IgD-negative memory B cell (primary cell): ENCODE measurements around the gene ATP2B2. TPM values are rescaled to one million over a fixed set of nuclear protein-coding genes. Genes with fewer than 3 reads are reported as not detected.

ENCODE experiments used
- H3K27ac Mint-ChIP-seq, 3 donors: one replicate each; pipeline ENCODE4 v1.8.0; 2020 to 2022; ENCODE audit warnings: mild to moderate bottlenecking in 3 of 3, mixed read lengths in 3 of 3, moderate library complexity in 1 of 3
- H3K27me3 Mint-ChIP-seq: one replicate; pipeline ENCODE4 v1.8.0; 2021; ENCODE audit warnings: mixed read lengths
- H3K36me3 Mint-ChIP-seq: one replicate; pipeline ENCODE4 v1.8.0; 2020; ENCODE audit warnings: mild to moderate bottlenecking, mixed read lengths
- H3K4me1 Mint-ChIP-seq, 3 donors: one replicate each; pipeline ENCODE4 v1.8.0; 2020 to 2022; ENCODE audit warnings: mixed read lengths in 3 of 3, mild to moderate bottlenecking in 1 of 3
- H3K4me3 Mint-ChIP-seq, 4 donors: one replicate each; pipeline ENCODE4 v1.8.0; 2020 to 2022; ENCODE audit warnings: mild to moderate bottlenecking in 4 of 4, mixed read lengths in 4 of 4, moderate library complexity in 3 of 4
- H3K9me3 Mint-ChIP-seq, 3 donors: one replicate each; pipeline ENCODE4 v1.8.0; 2020 to 2021; ENCODE audit warnings: mixed read lengths in 3 of 3, mild to moderate bottlenecking in 1 of 3
- polyA plus RNA-seq: library from polyadenylated mRNA; unstranded; fragments of 300-500 nt; fragmentation: Illumina TruSeq; gene quantifications from one replicate; pipeline ENCODE4 v1.2.3, GENCODE V29; 2021

ATP2B2 gene
- polyA plus RNA-seq, 1 donor from 2014 or later, result not detected

DNA sequence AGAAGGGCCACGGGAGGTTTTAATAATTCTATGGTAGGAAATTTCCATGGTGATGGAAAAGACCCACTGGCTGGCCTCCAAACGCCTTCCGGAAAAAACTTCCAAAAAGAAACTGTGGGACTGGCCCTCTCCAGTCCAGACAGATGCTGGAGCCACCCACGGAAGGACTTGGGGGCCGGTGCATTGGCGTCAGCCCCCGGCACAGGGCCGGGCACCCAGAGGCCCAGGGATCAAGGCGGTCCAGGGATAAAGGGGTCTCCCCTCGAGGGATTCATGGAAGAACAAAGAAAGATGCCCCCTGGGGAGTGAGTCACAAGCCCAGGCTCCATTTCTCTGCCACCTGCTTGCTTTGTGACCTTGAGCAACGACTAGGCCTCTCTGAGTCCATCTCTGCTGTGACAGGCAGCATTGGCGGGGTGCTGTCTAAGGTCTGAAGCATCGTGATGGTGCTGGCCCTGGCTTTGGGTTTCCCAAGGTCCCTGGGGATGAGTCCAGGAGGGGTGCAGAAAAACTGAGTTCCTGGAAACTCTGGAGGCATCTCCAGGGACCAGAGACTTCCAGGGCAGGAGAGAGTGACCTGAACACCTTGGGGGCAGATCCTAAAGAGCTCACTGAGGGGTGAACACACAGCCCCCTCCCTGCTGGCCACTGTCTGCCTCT lies 21.6 kb downstream of the ATP2B2 start:
- H3K4me3 Mint-ChIP-seq, result no peak overlapping the region

GRCh38 chr3:10483364-10483675 lies 22.1 kb downstream of the ATP2B2 start:
- Mint-ChIP-seq H3K36me3 (no peaks in the 10 kb centered on the region), H3K9me3 (peaks cover 3 to 12% (median 7%) of the 10 kb centered on the region in 3 donors), H3K4me3 (no peak overlapping the region), H3K4me1 (peaks cover 0 to 2% (median 0%) of the 10 kb centered on the region in 3 donors), H3K27me3 (peaks cover 2% of the 10 kb centered on the region), H3K27ac (no peak overlapping the region)

More for the DNA sequence above, 21.6 kb downstream of the ATP2B2 start:
- Mint-ChIP-seq H3K27ac (no peak overlapping the region), H3K4me1 (peaks cover 0 to 2% (median 0%) of the 10 kb centered on the region in 3 donors), H3K27me3 (peaks cover 2% of the 10 kb centered on the region), H3K9me3 (peaks cover under 1 to 7% (median 4%) of the 10 kb centered on the region in 3 donors), H3K36me3 (no peaks in the 10 kb centered on the region)

DNA sequence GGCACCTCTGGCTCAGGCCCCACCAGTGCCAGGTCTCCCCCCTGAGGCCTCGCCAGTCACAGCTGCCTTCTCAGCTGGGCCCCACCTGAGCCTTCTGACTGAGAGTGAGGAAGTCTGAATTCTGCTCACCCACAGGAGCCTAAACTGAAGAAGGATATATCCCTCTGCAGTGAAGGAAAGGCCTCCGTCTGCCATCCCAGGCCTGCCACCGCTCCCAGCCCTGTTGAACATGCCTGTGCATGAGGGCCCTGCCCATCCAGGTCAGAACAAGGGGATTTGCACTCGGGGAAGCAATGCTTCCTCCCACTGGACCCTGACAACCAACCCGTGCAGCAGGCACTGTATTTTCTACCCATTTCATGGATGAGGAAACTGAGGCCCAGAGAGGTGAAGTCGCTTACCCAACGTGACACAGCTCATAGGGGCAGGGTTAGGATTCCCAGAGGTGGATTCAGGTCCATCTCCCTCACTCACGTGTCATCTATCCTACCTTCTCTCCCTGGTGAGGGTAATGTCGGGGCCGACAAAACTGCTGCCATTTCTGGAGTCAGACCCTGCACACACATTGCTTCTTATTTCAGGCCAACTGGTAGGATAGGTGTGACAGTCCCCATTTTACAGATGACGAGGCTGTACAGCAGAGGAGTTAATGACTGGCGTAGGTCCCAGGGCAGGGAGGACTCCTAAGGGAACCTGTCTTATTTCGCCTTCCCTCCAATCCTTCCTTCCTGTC lies 22.6 kb downstream of the ATP2B2 start:
- H3K9me3 Mint-ChIP-seq, result peaks cover 3 to 16% (median 7%) of the 10 kb centered on the region in 3 donors
- no peaks in the 10 kb centered on the region for H3K36me3 Mint-ChIP-seq
- H3K27ac Mint-ChIP-seq, result no peak overlapping the region
- peaks cover 0 to 2% (median 0%) of the 10 kb centered on the region in 3 donors for H3K4me1 Mint-ChIP-seq
- no peak overlapping the region for H3K4me3 Mint-ChIP-seq
- H3K27me3 Mint-ChIP-seq, result peaks cover 2% of the 10 kb centered on the region

- Mint-ChIP-seq H3K27ac (no peak overlapping the region), H3K36me3 (no peaks in the 10 kb centered on the region), H3K9me3 (peaks cover 3 to 16% (median 12%) of the 10 kb centered on the region in 3 donors), H3K4me3 (no peak overlapping the region), H3K4me1 (no peaks in the 10 kb centered on the region), H3K27me3 (peaks cover under 1% of the 10 kb centered on the region)
These were observed 24.5 kb downstream of the ATP2B2 start for GRCh38 chr3:10480871-10481378.

GRCh38 chr3:10479311-10479710 lies 26.1 kb downstream of the ATP2B2 start:
- Mint-ChIP-seq H3K4me1 (no peaks in the 10 kb centered on the region), H3K27ac (no peak overlapping the region), H3K9me3 (peaks cover 3 to 16% (median 12%) of the 10 kb centered on the region in 3 donors), H3K36me3 (no peaks in the 10 kb centered on the region), H3K4me3 (no peak overlapping the region), H3K27me3 (peaks cover 4% of the 10 kb centered on the region)

DNA sequence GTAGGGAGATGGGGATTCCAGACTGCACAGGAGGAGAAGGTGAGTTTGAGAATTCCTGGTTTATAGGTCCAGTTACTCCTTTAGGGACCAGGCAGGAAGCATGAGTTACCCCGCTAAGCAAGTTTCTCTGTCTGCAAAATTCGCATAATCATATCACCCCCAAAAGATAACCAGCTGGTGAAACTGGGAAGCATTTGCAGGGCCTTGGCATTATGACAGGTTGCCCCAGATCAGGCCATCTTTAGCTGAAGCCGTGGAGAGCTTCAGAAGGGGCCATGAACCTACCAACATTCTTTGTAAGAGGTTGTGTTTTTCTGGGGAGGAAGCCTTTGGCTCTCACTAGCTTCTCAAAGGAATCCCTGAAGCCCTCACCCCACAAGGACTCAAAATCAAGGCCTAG lies 29.4 kb downstream of the ATP2B2 start:
- no peak overlapping the region for H3K27ac Mint-ChIP-seq
- peaks cover 3 to 16% (median 12%) of the 10 kb centered on the region in 3 donors for H3K9me3 Mint-ChIP-seq
- peaks cover 10% of the 10 kb centered on the region for H3K27me3 Mint-ChIP-seq
- H3K36me3 Mint-ChIP-seq, result no peaks in the 10 kb centered on the region
- peaks cover 0 to 2% (median 1%) of the 10 kb centered on the region in 3 donors for H3K4me1 Mint-ChIP-seq
- H3K4me3 Mint-ChIP-seq, result peak overlapping the region in 1 of 4 donors; percentile 28

DNA sequence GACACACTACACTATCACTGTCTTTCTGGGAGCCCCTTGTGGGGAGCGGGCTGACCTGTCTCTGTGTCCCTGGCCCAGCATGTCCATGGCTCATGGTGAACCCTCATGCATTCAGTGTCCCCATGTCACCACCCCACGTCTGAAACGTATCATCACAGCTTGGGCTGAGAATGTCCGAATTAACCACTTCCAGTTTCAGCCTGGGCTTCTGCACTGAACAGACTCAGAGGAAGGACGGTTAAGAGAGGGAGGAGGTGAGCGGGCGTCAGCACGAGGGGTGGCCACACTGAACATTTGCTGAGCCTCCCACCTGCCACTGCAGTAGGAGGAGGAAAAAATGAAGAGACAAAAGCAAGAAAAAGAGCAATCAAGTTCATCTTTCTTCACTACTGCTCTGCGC lies 30.5 kb downstream of the ATP2B2 start:
- Mint-ChIP-seq H3K36me3 (no peaks in the 10 kb centered on the region), H3K4me1 (peaks cover 0 to 2% (median 1%) of the 10 kb centered on the region in 3 donors), H3K9me3 (peaks cover 3 to 16% (median 12%) of the 10 kb centered on the region in 3 donors), H3K4me3 (no peak overlapping the region), H3K27me3 (peaks cover 13% of the 10 kb centered on the region), H3K27ac (no peak overlapping the region)

DNA sequence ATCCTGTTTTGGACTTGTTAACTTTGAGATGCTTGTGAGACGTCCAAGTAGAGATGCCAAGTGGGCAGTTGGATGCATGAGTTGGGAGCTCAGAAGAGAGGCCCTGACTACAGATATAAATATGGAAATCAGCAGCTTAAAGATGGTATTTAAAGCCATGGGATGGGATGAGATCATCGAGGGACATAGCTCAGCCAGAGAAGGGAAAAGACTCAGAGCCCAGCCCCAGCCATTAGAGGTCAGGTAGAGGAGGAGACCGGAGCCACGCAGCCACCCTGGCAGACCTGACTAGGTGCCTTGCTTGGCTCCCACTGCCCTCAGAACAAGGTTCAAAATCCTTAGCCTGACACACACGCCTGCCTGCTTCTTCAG lies 31.1 kb downstream of the ATP2B2 start:
- H3K27me3 Mint-ChIP-seq, result peaks cover 17% of the 10 kb centered on the region
- peaks cover 0 to 2% (median 1%) of the 10 kb centered on the region in 3 donors for H3K4me1 Mint-ChIP-seq
- no peak overlapping the region for H3K4me3 Mint-ChIP-seq
- H3K36me3 Mint-ChIP-seq, result no peaks in the 10 kb centered on the region
- H3K27ac Mint-ChIP-seq, result no peak overlapping the region
- H3K9me3 Mint-ChIP-seq, result peaks cover 3 to 13% (median 11%) of the 10 kb centered on the region in 3 donors

- peaks cover 19% of the 10 kb centered on the region for H3K27me3 Mint-ChIP-seq
- H3K4me3 Mint-ChIP-seq, result no peak overlapping the region
- H3K4me1 Mint-ChIP-seq, result peaks cover 0 to 2% (median 1%) of the 10 kb centered on the region in 3 donors
- peaks cover 1 to 8% (median 8%) of the 10 kb centered on the region in 3 donors for H3K9me3 Mint-ChIP-seq
- peak overlapping the region in 2 of 3 donors; percentile 9 to 71 for H3K27ac Mint-ChIP-seq
- H3K36me3 Mint-ChIP-seq, result no peaks in the 10 kb centered on the region
These were observed 31.7 kb downstream of the ATP2B2 start for GRCh38 chr3:10473581-10474274.

- Mint-ChIP-seq H3K4me1 (peaks cover 0 to 2% (median 1%) of the 10 kb centered on the region in 3 donors), H3K36me3 (no peaks in the 10 kb centered on the region), H3K27me3 (peaks cover 23% of the 10 kb centered on the region), H3K4me3 (no peak overlapping the region), H3K9me3 (peaks cover 0 to 5% (median 0%) of the 10 kb centered on the region in 3 donors), H3K27ac (no peak overlapping the region)
These were observed 32.4 kb downstream of the ATP2B2 start for GRCh38 chr3:10472877-10473440.

GRCh38 chr3:10471054-10471688 lies 34.2 kb downstream of the ATP2B2 start:
- no peak overlapping the region for H3K27ac Mint-ChIP-seq
- H3K4me1 Mint-ChIP-seq, result peaks cover 0 to 2% (median 1%) of the 10 kb centered on the region in 3 donors
- peaks cover 26% of the 10 kb centered on the region for H3K27me3 Mint-ChIP-seq
- H3K36me3 Mint-ChIP-seq, result no peaks in the 10 kb centered on the region
- no peak overlapping the region for H3K4me3 Mint-ChIP-seq
- no peaks in the 10 kb centered on the region for H3K9me3 Mint-ChIP-seq

DNA sequence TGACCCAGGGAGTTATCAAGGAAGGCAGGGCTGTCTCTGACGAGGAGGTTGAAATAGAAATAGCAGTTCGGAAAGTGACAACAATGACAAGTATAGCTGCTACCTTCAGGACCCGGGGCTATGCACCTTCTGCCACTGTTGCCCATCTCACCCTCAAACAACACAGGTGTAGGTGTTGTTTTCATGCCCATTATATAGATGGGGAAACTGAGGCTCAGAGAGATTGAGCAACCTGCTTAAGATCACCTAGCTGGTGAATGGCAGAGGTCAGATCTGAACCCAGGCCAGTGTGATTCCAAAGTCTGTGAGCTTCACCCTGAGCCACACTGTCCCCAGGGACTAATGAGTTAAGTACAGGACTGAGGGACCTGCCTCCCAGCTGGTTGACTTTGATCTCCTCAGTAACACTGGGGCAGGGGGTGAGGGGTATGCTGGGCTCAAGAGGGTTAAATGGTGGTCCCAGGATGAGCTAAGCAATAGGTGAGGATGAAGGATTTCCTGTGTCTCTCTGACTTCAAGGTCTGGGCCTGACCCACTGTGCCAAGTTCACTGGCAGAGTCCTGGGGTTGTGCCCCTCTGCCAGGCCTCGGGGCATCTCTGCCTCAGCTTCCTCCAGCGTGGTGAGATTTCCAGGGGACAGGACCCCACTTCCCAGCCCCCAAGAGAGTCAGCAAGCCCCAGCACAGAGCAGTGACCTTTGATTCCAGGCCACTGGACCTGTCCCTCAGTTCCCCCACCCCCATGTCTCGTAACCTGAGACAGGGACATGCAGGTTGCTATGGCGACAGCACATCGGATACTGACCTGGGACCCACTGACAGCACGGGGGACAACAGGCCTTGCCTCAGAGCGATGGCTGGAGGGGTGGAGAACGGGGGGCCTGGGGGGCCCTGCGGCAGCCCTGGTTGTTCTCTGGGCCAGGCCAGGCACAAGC lies 35.0 kb downstream of the ATP2B2 start:
- H3K4me3 Mint-ChIP-seq, result peak overlapping the region in 1 of 4 donors; percentile 28
- peaks cover 26% of the 10 kb centered on the region for H3K27me3 Mint-ChIP-seq
- peak overlapping the region in 1 of 3 donors; percentile 32 for H3K27ac Mint-ChIP-seq
- peaks cover 1% of the 10 kb centered on the region for H3K36me3 Mint-ChIP-seq
- peaks cover 0 to 2% (median 1%) of the 10 kb centered on the region in 3 donors for H3K4me1 Mint-ChIP-seq
- no peaks in the 10 kb centered on the region for H3K9me3 Mint-ChIP-seq

GRCh38 chr3:10469441-10470119 lies 35.8 kb downstream of the ATP2B2 start:
- H3K9me3 Mint-ChIP-seq, result no peaks in the 10 kb centered on the region
- peaks cover 0 to 2% (median 1%) of the 10 kb centered on the region in 3 donors for H3K4me1 Mint-ChIP-seq
- peaks cover 1% of the 10 kb centered on the region for H3K36me3 Mint-ChIP-seq
- H3K4me3 Mint-ChIP-seq, result no peak overlapping the region
- H3K27me3 Mint-ChIP-seq, result peaks cover 22% of the 10 kb centered on the region
- peak overlapping the region in 1 of 3 donors; percentile 32 for H3K27ac Mint-ChIP-seq
